HG02588 (cell line): ENCODE measurements around the gene LDB3.
A peak's percentile ranks its signal among the peaks of the same experiment; 100 is the strongest.

Experiments used
- ATAC-seq: cut with Tn5 transposase; IDR thresholded peaks from one replicate; pipeline ENCODE4 v1.9.1; 2021; ENCODE audit warnings: mild to moderate bottlenecking, moderate library complexity; ENCODE audit not compliant: unreplicated experiment

LDB3 gene

GRCh38 chr10:86684331-86685097 is 16.2 kb downstream of the LDB3 start:
- ATAC-seq, result no peak

GRCh38 chr10:86685416-86685815 is 17.1 kb downstream of the LDB3 start:
- ATAC-seq, result no peak

GRCh38 chr10:86685893-86686632 is 17.8 kb downstream of the LDB3 start:
- no peak for ATAC-seq

GRCh38 chr10:86686972-86687371 is 18.7 kb downstream of the LDB3 start:
- ATAC-seq, result no peak

- ATAC-seq, result no peak
These were observed 19.4 kb downstream of the LDB3 start for GRCh38 chr10:86687750-86688149.

GRCh38 chr10:86688398-86688921 is 20.1 kb downstream of the LDB3 start:
- peak; percentile 77 for ATAC-seq

GRCh38 chr10:86689146-86689545 is 20.8 kb downstream of the LDB3 start:
- no peak for ATAC-seq

GRCh38 chr10:86690231-86690630 is 21.9 kb downstream of the LDB3 start:
- no peak for ATAC-seq

GRCh38 chr10:86690657-86691084 is 22.4 kb downstream of the LDB3 start:
- no peak for ATAC-seq

- ATAC-seq, result no peak
These were observed 23.2 kb downstream of the LDB3 start for GRCh38 chr10:86691333-86692022.

GRCh38 chr10:86692023-86692514 is 23.8 kb downstream of the LDB3 start:
- no peak for ATAC-seq

GRCh38 chr10:86692664-86693063 is 24.4 kb downstream of the LDB3 start:
- no peak for ATAC-seq

- ATAC-seq, result no peak
These were observed 25.0 kb downstream of the LDB3 start for GRCh38 chr10:86693275-86693674.

- ATAC-seq, result no peak
These were observed 25.5 kb downstream of the LDB3 start for GRCh38 chr10:86693721-86694369.

GRCh38 chr10:86698207-86698940 is 30.1 kb downstream of the LDB3 start:
- ATAC-seq, result no peak

GRCh38 chr10:86699125-86699524 is 30.8 kb downstream of the LDB3 start:
- ATAC-seq, result no peak

- no peak for ATAC-seq
These were observed 31.2 kb downstream of the LDB3 start for GRCh38 chr10:86699541-86699940.

GRCh38 chr10:86699991-86700840 is 31.9 kb downstream of the LDB3 start:
- no peak for ATAC-seq
